Activated naive CD4-positive, alpha-beta T cell treated with anti-CD3 and anti-CD28 coated beads, Interleukin-2, amount 50 U/mL, for 16 hours (primary cell): ENCODE data around the gene LCN10.

ENCODE experiments used
- DNase-seq: peaks from one replicate; pipeline ENCODE4 v3.0.0-alpha.2; 2020

Gene LCN10

GRCh38 chr9:136735812-136736480 lies 6.8 kb downstream of the LCN10 start:
- no peak for DNase-seq

- no peak for DNase-seq
These were observed 7.8 kb downstream of the LCN10 start for GRCh38 chr9:136734837-136735496.

GRCh38 chr9:136733611-136734010 lies 9.1 kb downstream of the LCN10 start:
- DNase-seq = no peak

GRCh38 chr9:136732444-136733178 lies 10.1 kb downstream of the LCN10 start:
- no peak for DNase-seq

- no peak for DNase-seq
These were observed 12.8 kb downstream of the LCN10 start for GRCh38 chr9:136729926-136730325.

- DNase-seq = no peak
These were observed 13.6 kb downstream of the LCN10 start for GRCh38 chr9:136729144-136729543.

- no peak for DNase-seq
These were observed 14.1 kb downstream of the LCN10 start for GRCh38 chr9:136728548-136729123.

- DNase-seq = peak; percentile 94
These were observed 14.6 kb downstream of the LCN10 start for GRCh38 chr9:136728080-136728547.

- DNase-seq = peak; percentile 54
These were observed 16.0 kb downstream of the LCN10 start for GRCh38 chr9:136726631-136727191.

GRCh38 chr9:136726118-136726517 lies 16.6 kb downstream of the LCN10 start:
- no peak for DNase-seq

- DNase-seq = no peak
These were observed 17.1 kb downstream of the LCN10 start for GRCh38 chr9:136725612-136726011.

GRCh38 chr9:136724772-136725171 lies 18.0 kb downstream of the LCN10 start:
- DNase-seq = no peak

GRCh38 chr9:136723989-136724388 lies 18.8 kb downstream of the LCN10 start:
- DNase-seq = no peak

GRCh38 chr9:136723362-136723976 lies 19.3 kb downstream of the LCN10 start:
- DNase-seq = no peak

- DNase-seq = no peak
These were observed 19.8 kb downstream of the LCN10 start for GRCh38 chr9:136722969-136723356.

GRCh38 chr9:136722093-136722968 lies 20.4 kb downstream of the LCN10 start:
- no peak for DNase-seq

GRCh38 chr9:136721339-136722092 lies 21.2 kb downstream of the LCN10 start:
- no peak for DNase-seq

- no peak for DNase-seq
These were observed 21.8 kb downstream of the LCN10 start for GRCh38 chr9:136720898-136721338.

GRCh38 chr9:136720251-136720897 lies 22.4 kb downstream of the LCN10 start:
- no peak for DNase-seq

GRCh38 chr9:136719195-136719880 lies 23.4 kb downstream of the LCN10 start:
- DNase-seq = no peak
